NK-92 (cell line): ENCODE data around the gene OGFOD1.

Experiments
- DNase-seq: peaks from one replicate; lab custom pipeline; 2025; ENCODE audit not compliant: unreplicated experiment; lab: John Stamatoyannopoulos, UW

OGFOD1 gene

GRCh38 chr16:56426585-56426984 is 24.8 kb upstream of the OGFOD1 start:
- no peak for DNase-seq

- no peak for DNase-seq
These were observed 23.3 kb upstream of the OGFOD1 start for GRCh38 chr16:56428091-56428490.

- DNase-seq: no peak
These were observed 15.1 kb upstream of the OGFOD1 start for GRCh38 chr16:56436258-56436657.

GRCh38 chr16:56438038-56438437 is 13.3 kb upstream of the OGFOD1 start:
- DNase-seq: no peak

GRCh38 chr16:56447286-56447685 is 4.1 kb upstream of the OGFOD1 start:
- no peak for DNase-seq

GRCh38 chr16:56448005-56448404 is 3.3 kb upstream of the OGFOD1 start:
- DNase-seq: no peak

- DNase-seq: no peak
These were observed 924 bp upstream of the OGFOD1 start for GRCh38 chr16:56450275-56450985.

- no peak for DNase-seq
These were observed 667 bp downstream of the OGFOD1 start for GRCh38 chr16:56451753-56452689.

- DNase-seq: no peak
These were observed 6.6 kb downstream of the OGFOD1 start for GRCh38 chr16:56457927-56458470.

- DNase-seq: no peak
These were observed 8.7 kb downstream of the OGFOD1 start for GRCh38 chr16:56460101-56460500.

- DNase-seq: no peak
These were observed 10.9 kb downstream of the OGFOD1 start for GRCh38 chr16:56462064-56462796.

GRCh38 chr16:56463153-56463552 is 11.8 kb downstream of the OGFOD1 start:
- DNase-seq: no peak

GRCh38 chr16:56466344-56466743 is 15.0 kb downstream of the OGFOD1 start:
- no peak for DNase-seq

GRCh38 chr16:56468800-56469199 is 17.4 kb downstream of the OGFOD1 start:
- DNase-seq: no peak

- DNase-seq: no peak
These were observed 18.4 kb downstream of the OGFOD1 start for GRCh38 chr16:56469748-56470147.

GRCh38 chr16:56470232-56470631 is 18.9 kb downstream of the OGFOD1 start:
- no peak for DNase-seq

GRCh38 chr16:56470666-56471065 is 19.3 kb downstream of the OGFOD1 start:
- DNase-seq: no peak

- DNase-seq: no peak
These were observed 23.8 kb downstream of the OGFOD1 start for GRCh38 chr16:56475201-56475600.

GRCh38 chr16:56477096-56477878 is 25.9 kb downstream of the OGFOD1 start:
- no peak for DNase-seq

- no peak for DNase-seq
These were observed 27.1 kb downstream of the OGFOD1 start for GRCh38 chr16:56478281-56479049.
